Stimulated activated naive CD8-positive, alpha-beta T cell treated with anti-CD3 and anti-CD28 coated beads, Interleukin-15, Interleukin-2, amounts not matched to agents 100 U/mL and 50 U/mL, for 24 hours (primary cell): Measurements from ENCODE around the gene C14orf119.

ENCODE experiments used
- ATAC-seq: fragments of 150-1000 bp; cut with Tn5 transposase; one replicate; pipeline ENCODE4 v1.10.0; 2021
- DNase-seq: peaks from one replicate; pipeline ENCODE4 v3.0.0; 2021

The C14orf119 gene

GRCh38 chr14:23109769-23110168, 14.5 kb downstream of the C14orf119 start:
- ATAC-seq (no peak), DNase-seq (no peak)

DNA sequence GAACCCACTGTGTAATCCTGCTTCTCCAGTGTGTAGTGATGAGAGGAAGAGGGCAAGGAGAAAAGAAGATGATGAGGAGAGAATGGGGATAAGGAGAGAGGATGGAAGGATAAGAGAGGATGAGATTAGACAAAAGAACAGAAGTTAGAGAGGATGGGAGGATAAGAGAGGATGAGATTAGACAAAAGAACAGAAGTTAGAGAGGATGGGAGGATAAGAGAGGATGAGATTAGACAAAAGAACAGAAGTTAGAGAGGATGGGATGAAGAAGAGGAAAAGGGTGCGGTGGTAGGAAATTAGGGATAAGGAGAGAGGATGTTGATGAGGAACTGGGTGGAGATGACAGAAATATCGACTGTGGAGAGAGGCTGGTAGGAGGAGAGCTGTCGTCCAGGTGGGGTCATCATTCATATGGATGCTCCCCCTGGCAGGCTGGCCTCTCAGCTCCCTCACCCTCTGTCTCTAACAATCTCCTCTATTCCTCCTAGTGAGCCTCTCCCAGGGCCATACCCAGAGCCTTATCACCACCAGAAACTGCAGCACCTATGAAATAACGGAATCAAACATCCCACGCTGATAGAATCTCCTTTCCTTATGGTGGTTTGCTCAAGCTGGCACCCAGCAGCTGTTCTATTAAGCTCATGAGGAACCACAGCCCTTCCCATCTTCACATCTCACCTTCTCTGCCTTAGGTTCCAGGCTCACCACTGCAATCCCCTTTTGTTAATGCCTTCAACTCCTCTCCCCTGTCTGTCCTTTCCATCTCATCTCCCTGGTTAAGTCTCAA, 15.5 kb downstream of the C14orf119 start:
- DNase-seq (no peak), ATAC-seq (no peak)

DNA sequence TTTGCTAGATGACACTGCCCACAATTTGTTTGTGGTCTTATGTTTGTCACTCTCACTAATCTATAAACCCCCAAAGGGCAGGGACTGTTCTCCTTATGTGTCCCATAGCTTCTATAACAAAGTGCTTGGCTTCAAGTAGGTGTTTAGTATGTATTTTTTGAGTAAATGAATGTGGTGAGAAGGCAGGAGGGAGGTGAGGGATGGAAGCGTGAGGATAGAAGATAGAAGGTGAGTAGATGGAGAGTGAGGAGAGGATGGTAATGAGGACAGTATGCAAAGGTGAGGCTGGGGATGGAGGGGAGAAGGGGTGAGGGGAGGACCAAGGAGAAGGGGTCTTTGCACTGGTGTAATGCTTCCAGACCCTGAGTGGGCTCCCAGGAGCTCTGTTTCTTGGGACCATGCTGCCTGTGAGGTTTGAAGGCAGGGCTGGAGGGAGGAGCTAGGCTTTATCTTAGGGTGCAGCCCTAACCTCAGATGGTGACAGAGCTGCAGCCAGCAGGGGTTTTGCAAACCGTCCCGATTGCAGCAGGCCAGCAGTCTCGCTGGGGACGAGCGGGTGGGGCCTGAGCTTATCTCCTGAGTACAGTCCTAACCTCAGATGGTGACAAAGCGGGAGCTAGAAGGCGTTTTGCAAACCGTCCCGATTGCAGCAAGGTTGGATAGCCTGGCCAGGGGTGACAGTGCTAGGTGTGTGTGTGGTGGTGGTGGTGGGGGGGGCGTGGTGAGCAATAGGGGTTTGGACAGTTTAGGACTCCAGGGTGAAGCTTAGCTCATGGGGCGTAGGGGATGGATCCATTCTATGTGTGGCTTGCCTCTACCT, 17.3 kb downstream of the C14orf119 start:
- no peak for DNase-seq
- ATAC-seq: no peak

GRCh38 chr14:23113431-23114119, 18.3 kb downstream of the C14orf119 start:
- DNase-seq (no peak), ATAC-seq (no peak)

DNA sequence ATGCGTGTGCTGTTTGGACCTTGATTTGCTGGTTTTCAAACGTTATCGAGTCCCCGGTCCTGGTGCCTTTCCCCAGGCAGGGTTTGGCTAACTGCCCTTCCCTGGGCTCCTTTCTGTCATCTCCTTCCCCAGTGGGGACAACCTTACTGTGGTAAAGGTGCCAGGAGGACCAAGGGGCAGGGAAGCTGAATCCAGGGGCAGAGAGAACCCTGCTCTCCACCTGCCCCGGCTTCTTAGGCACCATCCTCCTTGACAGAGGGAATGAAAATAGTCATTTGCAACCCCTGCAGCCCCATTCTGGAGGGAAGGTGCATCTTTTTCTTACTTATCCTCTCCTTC, 18.8 kb downstream of the C14orf119 start:
- ATAC-seq: no peak
- no peak for DNase-seq

DNA sequence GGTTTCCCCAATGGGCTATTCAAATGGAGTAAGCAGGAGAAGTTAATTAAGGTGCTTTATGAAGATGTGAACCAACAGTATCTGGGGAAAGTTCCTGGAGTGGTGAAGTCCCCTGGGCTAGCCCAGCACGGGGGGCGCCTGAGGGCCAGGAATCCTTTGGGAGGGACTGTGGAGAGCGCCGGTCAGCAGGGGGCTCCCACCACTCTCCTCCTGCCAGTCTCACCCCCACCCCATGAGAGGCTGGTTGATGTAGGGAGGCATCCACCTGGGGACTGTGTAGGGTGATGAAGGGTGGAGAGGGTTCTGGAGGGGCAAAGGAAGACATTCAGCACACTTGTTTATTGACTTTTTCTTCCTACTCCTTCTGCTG, 19.3 kb downstream of the C14orf119 start:
- DNase-seq: no peak
- ATAC-seq: no peak

- ATAC-seq: no peak
- no peak for DNase-seq
Measured at GRCh38 chr14:23115039-23115731, 19.9 kb downstream of the C14orf119 start.

DNA sequence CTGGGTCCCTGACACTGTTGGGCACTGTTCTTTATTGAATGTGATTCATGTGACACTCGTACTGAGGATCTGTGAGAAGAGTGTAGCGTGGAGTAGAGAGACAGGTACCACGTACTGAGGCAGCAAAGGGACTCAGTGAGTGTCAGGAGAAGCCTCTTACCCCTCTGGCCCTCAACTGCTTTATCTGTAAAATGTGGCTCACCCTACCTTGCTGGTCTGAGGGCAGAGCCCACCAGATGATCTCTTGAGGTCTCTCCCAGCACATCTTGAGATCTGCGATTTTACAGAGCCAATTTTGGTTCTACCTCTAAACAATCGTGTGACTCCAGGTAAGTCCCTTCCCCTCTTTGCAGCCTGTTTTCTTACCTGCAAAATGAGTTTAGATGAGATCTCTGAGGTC, 20.6 kb downstream of the C14orf119 start:
- no peak for DNase-seq
- no peak for ATAC-seq

DNA sequence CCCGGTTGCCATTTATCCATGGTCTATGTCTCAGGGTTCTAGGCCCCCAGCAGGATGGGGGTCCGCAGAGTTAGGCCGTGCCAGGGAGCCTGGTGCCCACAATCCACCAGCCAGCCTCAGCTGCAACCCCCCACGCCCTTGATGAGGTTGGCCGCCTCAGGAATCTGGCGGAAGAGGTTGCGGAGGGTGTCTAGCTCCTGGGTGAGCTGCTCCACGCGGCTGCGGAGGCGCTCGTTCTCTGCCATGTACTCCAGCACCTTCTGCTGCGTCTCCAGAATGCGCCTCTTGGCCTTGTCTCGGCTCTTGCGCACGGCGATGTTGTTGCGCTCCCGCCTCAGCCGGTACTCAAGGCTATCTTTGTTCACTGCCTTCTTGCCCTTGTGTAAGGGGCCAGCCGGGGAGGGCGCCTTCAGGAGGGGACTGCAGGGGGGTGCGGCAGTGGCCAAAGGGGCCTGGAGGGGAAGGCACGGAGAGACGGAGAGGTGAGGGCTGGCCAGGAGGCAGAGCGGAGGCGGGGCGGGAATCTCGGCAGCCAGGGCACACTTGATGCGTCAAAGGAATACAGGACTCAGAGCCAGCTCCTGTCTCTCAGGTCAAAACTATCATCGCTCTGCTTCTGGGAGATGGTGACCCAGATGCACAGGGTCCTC, 22.2 kb downstream of the C14orf119 start:
- no peak for ATAC-seq

DNA sequence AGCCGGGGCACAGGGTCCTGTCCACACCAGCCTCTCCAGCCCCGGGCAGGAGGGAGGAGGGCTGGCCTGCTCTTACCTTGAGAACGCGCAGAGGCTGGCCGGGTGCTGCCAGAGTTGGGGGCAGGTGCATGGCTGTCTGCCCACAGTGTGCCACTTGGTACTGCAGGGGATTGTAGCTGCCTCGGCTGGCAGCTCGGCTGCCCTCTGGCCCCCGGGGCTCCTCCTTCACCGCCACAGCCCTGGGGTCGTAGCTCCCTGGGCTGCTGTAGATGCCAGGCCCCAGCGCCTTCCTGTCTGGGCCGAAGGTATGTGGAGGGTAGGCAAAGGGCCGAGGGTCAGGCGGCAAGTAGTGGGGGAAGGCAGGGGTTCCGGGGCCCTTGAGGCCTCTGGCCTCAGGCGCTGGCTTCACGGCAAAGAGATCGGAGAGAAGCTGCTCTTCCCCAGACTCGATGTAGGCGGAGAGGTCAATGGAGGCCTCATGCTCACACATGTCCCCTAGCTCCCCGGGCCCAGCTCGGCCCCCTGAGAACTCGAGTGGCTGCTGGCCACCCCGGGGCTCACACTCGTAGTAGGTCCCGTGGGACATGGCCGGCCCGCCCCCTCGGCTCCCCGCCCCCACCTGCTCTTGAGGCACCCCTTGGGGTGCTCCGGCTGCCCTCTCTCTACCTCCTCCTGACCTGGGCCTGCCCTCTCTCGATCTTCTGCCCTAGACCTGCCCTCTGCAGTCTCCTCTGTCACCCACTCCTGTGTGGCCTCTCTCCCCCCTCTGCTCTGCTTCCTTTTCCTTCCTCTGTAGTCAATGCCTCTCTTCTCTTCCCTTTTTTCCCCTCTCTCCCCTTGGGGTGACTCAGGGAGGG, 23.4 kb downstream of the C14orf119 start, which contains the start of gene CEBPE:
Gene CEBPE, minus strand, starts transcription at position 750 of the 857 bp plus-strand sequence. Its CDS starts 164 bp downstream, at position 586.
- ATAC-seq (no peak), DNase-seq (no peak)

More for the DNA sequence above, 22.2 kb downstream of the C14orf119 start:
- no peak for DNase-seq

- ATAC-seq (peak; percentile 31), DNase-seq (peak; percentile 24)
Measured at GRCh38 chr14:23119363-23120327, 24.3 kb downstream of the C14orf119 start.

DNA sequence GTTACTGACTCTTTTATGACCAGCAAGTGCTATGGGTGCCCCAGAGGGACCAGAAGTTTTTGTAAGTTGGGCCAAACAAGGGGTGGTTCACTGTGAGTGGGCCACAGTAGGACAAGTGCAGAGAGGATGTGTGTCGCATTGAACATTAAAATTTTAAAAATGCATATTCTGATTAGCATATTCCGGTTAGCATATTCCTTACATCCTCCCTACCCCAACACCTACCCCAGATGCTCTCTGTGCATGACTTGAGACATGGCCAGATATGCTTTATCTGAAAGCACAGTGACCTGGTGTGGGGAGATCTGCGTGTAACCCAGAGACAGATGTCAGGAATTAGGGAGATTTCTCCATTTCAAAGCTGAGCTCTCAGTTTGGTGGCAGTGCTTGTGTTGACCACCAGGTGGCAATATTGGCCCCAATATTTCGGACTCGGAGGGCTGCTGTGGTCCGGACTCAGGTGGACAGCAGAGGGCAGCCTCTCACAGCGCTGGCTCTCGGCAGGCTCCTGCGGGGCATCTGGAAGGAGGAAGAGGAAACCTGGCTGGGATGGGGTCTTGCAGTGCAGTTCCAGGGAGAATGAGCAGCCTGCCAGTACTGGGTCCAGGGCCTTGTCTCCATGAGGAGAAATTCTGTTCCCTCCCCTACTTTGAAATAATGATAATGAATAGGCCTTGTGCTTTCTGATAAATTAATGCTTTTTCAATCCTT, 25.4 kb downstream of the C14orf119 start:
- ATAC-seq (peak; percentile 76), DNase-seq (peak; percentile 85)

DNA sequence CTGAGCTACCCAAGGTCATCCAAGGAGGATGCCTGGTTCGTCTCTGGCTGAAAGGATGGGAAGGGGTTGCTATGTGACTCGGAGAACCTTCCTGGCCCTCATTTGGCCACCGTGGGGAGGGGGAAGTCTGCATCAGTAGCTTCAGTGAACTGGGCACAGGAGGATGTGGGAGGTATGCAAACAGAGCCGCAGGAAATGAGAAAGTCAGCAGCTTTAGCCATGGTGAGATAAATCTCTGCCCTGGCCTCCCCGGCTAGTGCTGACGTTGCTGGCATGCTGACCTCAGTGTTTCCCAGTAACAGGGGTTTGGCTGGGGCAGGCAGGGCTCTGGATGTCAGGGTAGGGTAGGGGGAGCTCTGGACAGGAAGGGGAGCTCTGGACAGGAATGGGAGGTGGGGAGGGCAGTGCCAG, 26.1 kb downstream of the C14orf119 start:
- ATAC-seq (no peak), DNase-seq (no peak)

DNA sequence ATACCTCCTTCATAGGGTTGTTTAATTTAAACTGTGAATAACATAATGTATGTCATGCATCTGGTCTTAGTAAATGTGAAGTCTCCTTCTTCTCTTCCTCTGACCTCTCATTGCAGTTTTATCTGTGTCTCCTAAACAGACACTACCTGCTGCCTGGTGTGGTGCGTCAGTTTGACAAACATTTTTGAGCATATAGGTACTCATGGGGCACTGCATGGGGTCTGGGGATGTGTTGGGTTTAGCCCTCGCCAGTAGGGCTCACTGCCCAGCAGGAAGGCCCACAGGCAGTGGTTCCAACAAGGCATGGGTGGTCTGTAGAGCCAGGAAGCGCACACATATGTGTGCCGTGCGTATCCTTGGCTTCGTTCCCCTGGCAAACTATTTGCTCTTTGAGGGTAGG, 26.8 kb downstream of the C14orf119 start:
- ATAC-seq: no peak
- DNase-seq: no peak

DNA sequence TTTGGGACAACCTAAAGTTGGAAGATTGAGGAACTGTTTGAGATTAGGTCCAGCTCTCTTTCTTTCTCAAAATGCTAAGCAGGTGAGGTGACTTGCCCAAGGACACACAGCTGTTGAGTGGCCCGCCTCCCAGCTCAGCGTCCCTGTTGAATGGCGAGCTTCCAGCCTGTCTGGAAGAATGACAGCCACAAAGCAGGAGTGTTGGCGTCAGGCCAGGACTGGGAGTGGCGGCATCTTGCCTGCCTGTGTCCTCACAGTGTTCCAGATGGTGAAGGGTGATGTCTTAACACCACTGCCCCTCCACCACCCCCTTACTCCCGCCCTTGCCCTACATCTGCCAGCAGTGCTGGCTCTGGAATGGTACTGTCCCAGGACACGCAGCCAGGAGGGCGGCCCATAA, 28.1 kb downstream of the C14orf119 start:
- ATAC-seq (no peak), DNase-seq (no peak)

DNA sequence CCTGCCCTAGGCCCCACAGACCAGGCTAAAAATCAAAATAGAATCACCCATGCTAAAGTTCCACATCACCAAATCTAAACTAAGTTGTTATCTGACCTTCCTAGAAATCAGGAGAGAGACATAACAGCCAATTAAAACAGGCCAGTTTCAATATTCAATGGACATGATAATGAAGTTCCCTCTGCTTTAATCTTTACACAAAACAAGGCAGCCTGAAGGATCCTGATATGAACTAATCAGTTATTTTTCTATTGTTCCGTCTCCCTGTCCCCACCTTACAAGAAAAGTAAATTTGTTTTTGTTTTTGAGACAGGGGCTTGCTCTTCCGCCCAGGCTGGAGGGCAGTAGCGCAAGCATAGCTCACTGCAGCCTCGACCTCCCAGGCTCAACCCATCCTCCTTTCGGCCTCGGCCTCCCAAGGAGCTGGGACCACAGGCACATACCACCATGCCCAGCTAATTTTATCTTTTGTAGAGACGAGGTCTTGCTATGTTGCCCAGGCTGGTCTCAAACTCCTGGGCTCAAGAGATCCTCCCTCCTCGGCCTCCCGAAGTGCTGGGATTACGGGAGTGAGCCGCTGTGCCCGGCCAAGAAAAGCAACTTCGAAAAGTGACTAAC, 29.1 kb downstream of the C14orf119 start:
- DNase-seq: no peak
- ATAC-seq: no peak

- ATAC-seq (no peak), DNase-seq (no peak)
Measured at GRCh38 chr14:23125011-23125410, 29.7 kb downstream of the C14orf119 start.

GRCh38 chr14:23125933-23126524, 30.7 kb downstream of the C14orf119 start:
- ATAC-seq (no peak), DNase-seq (no peak)
